Stimulated activated CD8-positive, alpha-beta memory T cell treated with anti-CD3 and anti-CD28 coated beads, Interleukin-4, amount 100 ng/mL, for 24 hours (primary cell): Measurements from ENCODE around the gene GPR18.
A peak's percentile ranks its signal among the peaks of the same experiment; 100 is the strongest.

Experiments
- DNase-seq: peaks from one replicate; pipeline ENCODE4 v3.0.0-alpha.2; 2020; ENCODE audit warnings: low read depth

GPR18 gene

GRCh38 chr13:99258210-99258860 is at the start of gene GPR18:
Gene GPR18, minus strand, starts transcription at chr13:99258379. Its CDS starts 2,507 bp downstream, at chr13:99255872.
- DNase-seq: no peak

GRCh38 chr13:99307648-99308339 is 49.6 kb upstream of the GPR18 start:
- DNase-seq: peak; percentile 48

GRCh38 chr13:99307247-99307646 is 49.1 kb upstream of the GPR18 start, which contains the start of gene GPR183:
Gene GPR183, minus strand, starts transcription at chr13:99307399. Its CDS starts 11,254 bp downstream, at chr13:99296145.
- DNase-seq: no peak

GRCh38 chr13:99305566-99305965 is 47.4 kb upstream of the GPR18 start:
- DNase-seq: no peak

GRCh38 chr13:99305158-99305557 is 47.0 kb upstream of the GPR18 start:
- no peak for DNase-seq

GRCh38 chr13:99304541-99304940 is 46.4 kb upstream of the GPR18 start:
- no peak for DNase-seq

GRCh38 chr13:99303863-99304521 is 45.8 kb upstream of the GPR18 start:
- DNase-seq: no peak

GRCh38 chr13:99302637-99303505 is 44.7 kb upstream of the GPR18 start:
- no peak for DNase-seq

GRCh38 chr13:99301913-99302636 is 43.9 kb upstream of the GPR18 start:
- no peak for DNase-seq

- DNase-seq: no peak
Measured at GRCh38 chr13:99301056-99301838, 43.1 kb upstream of the GPR18 start.

GRCh38 chr13:99299920-99300341 is 41.8 kb upstream of the GPR18 start:
- DNase-seq: no peak

- DNase-seq: no peak
Measured at GRCh38 chr13:99299256-99299919, 41.2 kb upstream of the GPR18 start.

- no peak for DNase-seq
Measured at GRCh38 chr13:99298056-99298455, 39.9 kb upstream of the GPR18 start.

- no peak for DNase-seq
Measured at GRCh38 chr13:99297331-99297730, 39.2 kb upstream of the GPR18 start.

GRCh38 chr13:99296398-99296797 is 38.2 kb upstream of the GPR18 start:
- DNase-seq: no peak

- DNase-seq: no peak
Measured at GRCh38 chr13:99295488-99296252, 37.5 kb upstream of the GPR18 start.

GRCh38 chr13:99294958-99295357 is 36.8 kb upstream of the GPR18 start:
- DNase-seq: no peak

GRCh38 chr13:99294198-99294597 is 36.0 kb upstream of the GPR18 start:
- no peak for DNase-seq

- no peak for DNase-seq
Measured at GRCh38 chr13:99293178-99293577, 35.0 kb upstream of the GPR18 start.
